A549 treated with CpdA at 1 μM for 4 hours (cell line): ENCODE results near the gene MAP1LC3B. TPM values are rescaled to one million over a fixed set of nuclear protein-coding genes. Genes with fewer than 3 reads are reported as not detected.

Experiments used
- total RNA-seq: library from RNA; stranded (reverse); fragments of 200-300 nt; extraction: Qiagen RNA extraction; gene quantifications from 5 replicates; pipeline ENCODE4 v1.2.3, GENCODE V29; 2022; ENCODE audit warnings: low read depth

MAP1LC3B gene
- 75.9 to 109 TPM (median 83.1 TPM) in 5 replicates for total RNA-seq

GRCh38 chr16:87391950-87392820 lies at the start of gene MAP1LC3B:
Gene MAP1LC3B (plus strand): TSS chr16:87392336. CDS start chr16:87392428, 92 bp downstream.

DNA sequence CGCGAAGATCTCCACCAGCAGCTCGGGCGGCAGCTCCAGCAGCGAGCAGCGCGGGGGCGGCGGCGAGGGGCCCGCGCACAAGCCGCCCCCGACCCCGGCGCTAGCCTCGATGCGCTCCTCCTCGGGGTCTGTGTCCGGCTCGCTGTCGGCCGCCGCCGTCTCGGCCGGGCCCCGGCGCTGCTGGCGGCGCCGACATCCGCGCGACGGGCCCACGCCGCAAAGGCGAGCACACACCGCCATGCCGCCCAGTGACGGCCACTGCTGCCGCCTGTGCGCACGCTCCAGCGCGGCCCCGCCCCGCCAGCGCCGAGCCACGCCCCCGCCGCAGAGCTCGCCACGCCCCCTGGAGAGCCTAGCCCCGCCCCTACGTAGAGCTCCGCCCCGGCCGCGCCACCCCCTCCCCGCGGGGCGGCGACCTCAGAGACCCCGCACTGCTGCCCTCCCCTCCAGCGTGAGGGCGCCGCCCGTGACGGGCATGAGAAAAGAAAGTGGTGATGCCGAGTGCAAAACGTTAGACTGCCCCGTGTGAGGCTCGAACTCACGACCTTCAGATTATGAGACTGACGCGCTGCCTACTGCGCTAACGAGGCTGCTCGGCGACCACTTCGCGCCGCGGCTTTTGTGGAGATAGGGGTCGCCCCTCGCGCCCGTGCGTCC lies 8.5 kb upstream of the MAP1LC3B start, which contains the start of gene FBXO31:
Gene FBXO31, minus strand, starts transcription at position 272 of the 657 bp plus-strand sequence. Its CDS starts 32 bp downstream, at position 240.

Other genes starting within 250 kb of the MAP1LC3B start
- 5.5 to 7.9 TPM (median 5.7 TPM) in 5 replicates for gene C16orf95, start 74.9 kb upstream of the MAP1LC3B start, total RNA-seq
- 15.4 to 22.2 TPM (median 20.3 TPM) in 5 replicates for gene FBXO31, start 8.6 kb upstream of the MAP1LC3B start, total RNA-seq
- gene ZCCHC14, start 100.7 kb downstream of the MAP1LC3B start, total RNA-seq = 7.2 to 10.9 TPM (median 9.2 TPM) in 5 replicates
- 1.5 to 2.5 TPM (median 2.0 TPM) in 5 replicates for gene JPH3, start 210.2 kb downstream of the MAP1LC3B start, total RNA-seq